Panc1 (cell line): ENCODE results near the gene DENND2A. TPM values are rescaled to one million over a fixed set of nuclear protein-coding genes. Genes with fewer than 3 reads are reported as not detected.

ENCODE experiments used
- ATAC-seq: fragments of 200-7000 bp; cut with Tn5 transposase; 2 replicates; pipeline ENCODE4 v1.9.1; 2020; ENCODE audit warnings: mild to moderate bottlenecking, moderate library complexity
- BruUV-seq: library from RNA; stranded (reverse); fragments of 400-500 nt; replicated peaks from 2 replicates; lab custom pipeline; 2021; lab: Mats Ljungman, UMichigan
- CTCF ChIA-PET: fragments of 300-600 bp; sonication (Branson Sonifier 250); formaldehyde crosslinking; loops from one replicate; lab custom pipeline; 2022; ENCODE audit warnings: antibody characterized with exemption; lab: Charles Lee
- POLR2A ChIA-PET: fragments of 300-600 bp; sonication (Branson Sonifier 250); formaldehyde crosslinking; loops from one replicate; lab custom pipeline; 2022; ENCODE audit warnings: antibody characterized with exemption; lab: Charles Lee
- DNase-seq: peaks from one replicate; pipeline ENCODE4 v3.0.0-alpha.2; 2010; ENCODE audit warnings: low read depth, low spot score
- H3K27ac ChIP-seq: 2 replicates; pipeline ENCODE4 v1.5.1; 2011; ENCODE audit warnings: mild to moderate bottlenecking, low read length, inconsistent platforms
- H3K27me3 ChIP-seq: fragments of 200-500 bp; sonication (Bioruptor generic); 2 replicates; pipeline ENCODE4 v1.6.0; 2014; ENCODE audit warnings: low read length, inconsistent platforms; ENCODE audit not compliant: control insufficient read depth, insufficient read depth
- H3K36me3 ChIP-seq: fragments of 200-500 bp; sonication (Bioruptor generic); 2 replicates; pipeline ENCODE4 v1.5.1; 2014; ENCODE audit warnings: inconsistent platforms, mild to moderate bottlenecking, low read length, moderate library complexity; ENCODE audit not compliant: control insufficient read depth, insufficient read depth
- H3K4me1 ChIP-seq: 2 replicates; pipeline ENCODE4 v1.5.1; 2011; ENCODE audit warnings: inconsistent platforms, mild to moderate bottlenecking, low read length, moderate library complexity; ENCODE audit not compliant: control insufficient read depth, insufficient read depth
- H3K4me3 ChIP-seq, 2 experiments: 2 replicates each; pipeline ENCODE4 v1.5.1; 2011 to 2012; ENCODE audit warnings: low read depth in 2 of 2, low read length in 2 of 2, mild to moderate bottlenecking in 2 of 2, inconsistent platforms in 1 of 2, moderate library complexity in 1 of 2
- H3K9me3 ChIP-seq: fragments of 200-500 bp; sonication (Bioruptor generic); 2 replicates; pipeline ENCODE4 v1.5.1; 2014; ENCODE audit warnings: low read depth, mild to moderate bottlenecking, inconsistent platforms, low read length, moderate library complexity; ENCODE audit not compliant: control insufficient read depth, insufficient read depth
- POLR2AphosphoS5 ChIP-seq: IDR thresholded peaks from 2 replicates; pipeline ENCODE4 v1.6.1; 2012; ENCODE audit warnings: mild to moderate bottlenecking, low read depth, low read length, moderate library complexity
- SIN3A ChIP-seq: IDR thresholded peaks from 2 replicates; pipeline ENCODE4 v1.6.1; 2012; ENCODE audit warnings: low read depth, mild to moderate bottlenecking, low read length, moderate library complexity, borderline replicate concordance; ENCODE audit not compliant: insufficient read depth
- TCF7L2 ChIP-seq: IDR thresholded peaks from 2 replicates; pipeline ENCODE4 v1.6.1; 2011; ENCODE audit warnings: mild to moderate bottlenecking, low read depth, low read length, inconsistent platforms
- in situ Hi-C: cut with HindIII; loops from 2 replicates; pipeline ENCODE4 v1.10.0; 2016; ENCODE audit warnings: low sequenced_read_pairs, low pct_unique_long_range_greater_than_20kb
- intact Hi-C: fragments of 100-400 bp; cut with micrococcal nuclease; formaldehyde crosslinking; loops from one replicate; pipeline ENCODE4 v1.10.0; 2022; ENCODE audit not compliant: unreplicated experiment
- total RNA-seq: library from RNA; stranded (reverse); gene quantifications from one replicate; pipeline ENCODE4 v1.2.1, GENCODE V29; 2021; ENCODE audit not compliant: unreplicated experiment
- TF ChIP-seq, protein P1 (sequence below): fragments of 450-650 bp; IDR thresholded peaks from 2 replicates; pipeline ENCODE4 v1.5.1; 2017; ENCODE audit warnings: mild to moderate bottlenecking
- TF ChIP-seq, protein P2 (sequence below), 2 experiments: IDR thresholded peaks; 2 replicates each; pipeline ENCODE4 v1.6.1; 2011 to 2012; ENCODE audit warnings: low read depth in 2 of 2, control low read depth in 1 of 2, low read length in 1 of 2, mild to moderate bottlenecking in 1 of 2, moderate library complexity in 1 of 2; ENCODE audit not compliant: insufficient read depth in 1 of 2

The DENND2A gene
- total RNA-seq, 1 experiment from 2014 or later: 1.4 TPM

DNA sequence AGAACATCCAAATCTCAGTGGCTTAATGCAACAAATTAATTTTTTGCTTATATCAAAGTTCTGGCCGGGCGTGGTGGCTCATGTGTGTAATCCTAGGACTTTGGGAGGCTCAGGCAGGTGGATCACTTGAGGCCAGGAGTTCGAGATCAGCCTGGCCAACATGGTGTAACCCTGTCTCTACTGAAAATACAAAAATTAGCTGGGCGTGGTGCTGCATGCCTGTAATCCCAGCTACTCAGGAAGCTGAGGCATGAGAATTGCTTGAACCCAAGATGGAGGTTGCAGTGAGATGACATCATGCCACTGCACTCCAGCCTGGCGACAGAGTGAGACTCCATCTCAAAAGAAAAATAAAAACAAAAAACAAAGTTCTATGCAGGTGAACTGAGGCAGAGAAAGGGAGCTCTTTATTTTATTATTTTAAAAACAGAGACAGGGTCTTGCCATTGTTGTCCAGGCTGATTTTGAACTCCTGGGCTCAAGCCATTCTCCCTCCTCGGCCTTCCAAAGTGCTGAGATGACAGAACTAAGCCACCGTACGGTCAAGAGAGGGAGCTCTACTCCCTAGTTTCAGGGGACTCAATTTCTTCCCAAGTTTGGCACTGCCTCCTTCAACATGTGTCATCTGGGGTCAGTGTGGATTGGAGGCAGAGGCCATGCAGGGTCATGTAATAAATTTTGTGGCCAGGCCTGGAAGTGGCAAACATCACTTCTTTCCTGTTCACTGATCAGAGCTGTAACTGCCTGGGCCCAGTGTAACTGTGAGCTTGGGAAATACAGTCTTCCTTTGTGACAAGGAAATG lies 34.5 kb upstream of the DENND2A start:
- BruUV-seq: no TSS peak
- intact Hi-C loops (loop anchor here (10.0 kb wide), 1 partner anchor 310 kb away; no protein-coding TSS in a partner anchor), in situ Hi-C loops (no loop called here)
- no peaks in the 10 kb centered on the region; the same call in 1 of the 2 replicates for H3K4me1 ChIP-seq
- ATAC-seq (0 out of 2 replicates have a peak, but pooled peaks have one; percentile 46), DNase-seq (no peak)
- no peak overlapping the region for H3K27ac ChIP-seq
- no peak for TF ChIP-seq SIN3A
- TF ChIP-seq, protein P1, sequence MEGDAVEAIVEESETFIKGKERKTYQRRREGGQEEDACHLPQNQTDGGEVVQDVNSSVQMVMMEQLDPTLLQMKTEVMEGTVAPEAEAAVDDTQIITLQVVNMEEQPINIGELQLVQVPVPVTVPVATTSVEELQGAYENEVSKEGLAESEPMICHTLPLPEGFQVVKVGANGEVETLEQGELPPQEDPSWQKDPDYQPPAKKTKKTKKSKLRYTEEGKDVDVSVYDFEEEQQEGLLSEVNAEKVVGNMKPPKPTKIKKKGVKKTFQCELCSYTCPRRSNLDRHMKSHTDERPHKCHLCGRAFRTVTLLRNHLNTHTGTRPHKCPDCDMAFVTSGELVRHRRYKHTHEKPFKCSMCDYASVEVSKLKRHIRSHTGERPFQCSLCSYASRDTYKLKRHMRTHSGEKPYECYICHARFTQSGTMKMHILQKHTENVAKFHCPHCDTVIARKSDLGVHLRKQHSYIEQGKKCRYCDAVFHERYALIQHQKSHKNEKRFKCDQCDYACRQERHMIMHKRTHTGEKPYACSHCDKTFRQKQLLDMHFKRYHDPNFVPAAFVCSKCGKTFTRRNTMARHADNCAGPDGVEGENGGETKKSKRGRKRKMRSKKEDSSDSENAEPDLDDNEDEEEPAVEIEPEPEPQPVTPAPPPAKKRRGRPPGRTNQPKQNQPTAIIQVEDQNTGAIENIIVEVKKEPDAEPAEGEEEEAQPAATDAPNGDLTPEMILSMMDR: no peak; the same call in 1 of the 2 replicates
- no peak for TF ChIP-seq TCF7L2
- TF ChIP-seq, protein P2, sequence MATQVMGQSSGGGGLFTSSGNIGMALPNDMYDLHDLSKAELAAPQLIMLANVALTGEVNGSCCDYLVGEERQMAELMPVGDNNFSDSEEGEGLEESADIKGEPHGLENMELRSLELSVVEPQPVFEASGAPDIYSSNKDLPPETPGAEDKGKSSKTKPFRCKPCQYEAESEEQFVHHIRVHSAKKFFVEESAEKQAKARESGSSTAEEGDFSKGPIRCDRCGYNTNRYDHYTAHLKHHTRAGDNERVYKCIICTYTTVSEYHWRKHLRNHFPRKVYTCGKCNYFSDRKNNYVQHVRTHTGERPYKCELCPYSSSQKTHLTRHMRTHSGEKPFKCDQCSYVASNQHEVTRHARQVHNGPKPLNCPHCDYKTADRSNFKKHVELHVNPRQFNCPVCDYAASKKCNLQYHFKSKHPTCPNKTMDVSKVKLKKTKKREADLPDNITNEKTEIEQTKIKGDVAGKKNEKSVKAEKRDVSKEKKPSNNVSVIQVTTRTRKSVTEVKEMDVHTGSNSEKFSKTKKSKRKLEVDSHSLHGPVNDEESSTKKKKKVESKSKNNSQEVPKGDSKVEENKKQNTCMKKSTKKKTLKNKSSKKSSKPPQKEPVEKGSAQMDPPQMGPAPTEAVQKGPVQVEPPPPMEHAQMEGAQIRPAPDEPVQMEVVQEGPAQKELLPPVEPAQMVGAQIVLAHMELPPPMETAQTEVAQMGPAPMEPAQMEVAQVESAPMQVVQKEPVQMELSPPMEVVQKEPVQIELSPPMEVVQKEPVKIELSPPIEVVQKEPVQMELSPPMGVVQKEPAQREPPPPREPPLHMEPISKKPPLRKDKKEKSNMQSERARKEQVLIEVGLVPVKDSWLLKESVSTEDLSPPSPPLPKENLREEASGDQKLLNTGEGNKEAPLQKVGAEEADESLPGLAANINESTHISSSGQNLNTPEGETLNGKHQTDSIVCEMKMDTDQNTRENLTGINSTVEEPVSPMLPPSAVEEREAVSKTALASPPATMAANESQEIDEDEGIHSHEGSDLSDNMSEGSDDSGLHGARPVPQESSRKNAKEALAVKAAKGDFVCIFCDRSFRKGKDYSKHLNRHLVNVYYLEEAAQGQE (IDR thresholded peaks at IDR 0.05; ENCODE audit: insufficient read depth in 1 of 2, low read depth in 2 of 2, low read length in 1 of 2): no peak
- TF ChIP-seq POLR2AphosphoS5: no peak
- H3K9me3 ChIP-seq: no peaks in the 10 kb centered on the region
- H3K4me3 ChIP-seq: no peak overlapping the region
- no peaks in the 10 kb centered on the region for H3K36me3 ChIP-seq
- no peaks in the 10 kb centered on the region for H3K27me3 ChIP-seq
- ChIA-PET POLR2A (no interaction called here), CTCF (interaction anchor here (1.5 kb wide), 1 partner anchor 309 kb away, joined by 4 read pairs; no protein-coding TSS in a partner anchor)

DNA sequence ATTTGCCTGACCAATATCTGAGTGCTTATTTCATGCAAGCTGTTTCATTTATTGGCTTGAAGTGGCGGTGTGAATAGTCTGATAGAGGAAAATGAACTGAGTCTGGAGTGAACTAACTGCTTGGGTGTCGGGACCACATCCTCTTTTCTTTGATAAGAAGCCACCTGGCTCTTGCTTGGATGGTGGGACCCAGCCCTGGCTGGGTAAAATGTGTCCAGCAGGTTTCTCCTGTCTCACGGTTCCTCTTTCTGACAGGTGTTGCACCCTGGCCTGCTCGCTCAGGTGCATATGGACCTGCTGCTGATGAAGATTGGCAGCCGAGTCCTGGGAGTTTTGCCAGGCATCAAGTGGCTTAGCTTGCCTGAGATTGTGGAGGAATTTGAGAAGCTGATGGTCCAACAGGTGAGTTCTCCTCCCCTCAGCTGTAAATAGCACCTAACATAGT lies 33.8 kb upstream of the DENND2A start:
- ATAC-seq: no peak
- in situ Hi-C loops: no loop called here
- no peak overlapping the region for H3K27ac ChIP-seq
- ChIA-PET POLR2A (no interaction called here), CTCF (interaction anchor here (0.6 kb wide), 1 partner anchor 10 kb away, joined by 15 read pairs; no protein-coding TSS in a partner anchor)
- H3K36me3 ChIP-seq: no peaks in the 10 kb centered on the region
- no peaks in the 10 kb centered on the region; the same call in 1 of the 2 replicates for H3K4me1 ChIP-seq
- BruUV-seq: no TSS peak
- TF ChIP-seq TCF7L2 (no peak), POLR2AphosphoS5 (no peak), SIN3A (no peak)
- TF ChIP-seq, protein P1: no peak
- TF ChIP-seq, protein P2 (IDR thresholded peaks at IDR 0.05; ENCODE audit: insufficient read depth in 1 of 2, low read depth in 2 of 2, low read length in 1 of 2): no peak
- H3K4me3 ChIP-seq: no peak overlapping the region; a peak in 1 of 4 replicates
- no peaks in the 10 kb centered on the region for H3K27me3 ChIP-seq
- H3K9me3 ChIP-seq: no peaks in the 10 kb centered on the region
- DNase-seq: no peak
- intact Hi-C loops: loop anchor here (10.0 kb wide), 1 partner anchor 310 kb away; no protein-coding TSS in a partner anchor
